Dedifferentiated amniotic fluid mesenchymal stem cell (primary cell): ENCODE data around the gene VPS4B.

Source experiments
- DNase-seq: peaks from one replicate; pipeline ENCODE4 v3.0.0-alpha.2; 2016; ENCODE audit errors: extremely low spot score

The VPS4B gene

DNA sequence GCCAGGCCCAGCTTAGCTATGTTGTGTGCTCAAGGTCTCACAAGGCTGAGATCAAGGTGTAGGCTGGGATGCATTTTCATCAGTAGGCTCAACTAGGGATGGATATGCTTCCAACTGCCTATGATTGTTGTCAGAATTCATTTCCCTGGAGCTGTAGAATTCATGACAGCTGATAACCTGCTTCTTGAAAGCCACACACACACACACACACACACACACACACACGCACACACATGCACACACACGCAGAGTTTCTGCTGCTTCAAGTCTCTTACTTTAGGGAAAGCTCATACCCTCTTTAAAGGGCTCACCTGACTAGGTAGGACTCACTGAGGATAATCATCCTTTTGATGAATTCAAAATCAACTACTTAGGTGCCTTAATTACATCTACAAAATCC, 8.2 kb upstream of the VPS4B start:
- DNase-seq, result no peak

DNA sequence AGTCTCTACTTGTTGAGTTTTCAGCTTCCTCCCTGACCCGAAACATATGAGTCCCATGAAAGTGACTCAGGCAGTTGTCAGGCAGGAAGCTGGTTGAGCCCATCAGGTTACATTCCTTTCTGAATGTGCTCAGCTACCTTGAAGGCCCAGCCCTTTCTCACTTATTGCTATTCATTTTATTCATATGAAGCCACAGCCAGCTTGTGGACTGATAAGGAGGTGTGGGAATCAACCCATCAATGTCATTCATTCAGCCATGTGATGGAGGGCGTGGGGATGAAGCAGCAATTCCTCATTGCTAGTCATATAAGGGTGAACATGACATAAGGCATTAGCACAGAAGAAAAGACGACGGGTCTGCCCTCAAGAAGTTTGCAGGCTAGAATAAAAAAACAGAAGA, 5.3 kb upstream of the VPS4B start:
- no peak for DNase-seq

DNA sequence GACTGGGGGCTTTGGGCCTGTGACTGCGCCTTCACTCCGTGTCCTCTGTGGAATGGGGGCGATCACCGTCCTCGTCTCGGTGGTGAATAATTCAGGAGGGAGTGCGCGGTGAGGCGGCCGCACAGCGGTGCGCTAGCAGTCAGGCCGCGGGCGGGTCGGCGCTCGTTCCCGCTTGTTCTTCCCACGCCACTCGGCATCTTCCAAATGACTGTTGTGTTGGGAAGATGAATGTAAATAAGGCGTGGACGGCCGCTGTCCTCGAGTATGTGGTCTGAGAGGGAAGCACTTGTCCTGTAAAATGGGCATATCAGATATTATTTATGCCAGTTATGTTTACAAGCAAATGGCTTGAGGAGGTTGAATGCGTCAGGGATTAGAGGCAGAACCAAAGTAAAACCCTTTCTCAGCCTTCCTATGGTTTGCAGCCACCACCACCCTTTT, 608 bp upstream of the VPS4B start:
- peak; percentile 38 for DNase-seq

DNA sequence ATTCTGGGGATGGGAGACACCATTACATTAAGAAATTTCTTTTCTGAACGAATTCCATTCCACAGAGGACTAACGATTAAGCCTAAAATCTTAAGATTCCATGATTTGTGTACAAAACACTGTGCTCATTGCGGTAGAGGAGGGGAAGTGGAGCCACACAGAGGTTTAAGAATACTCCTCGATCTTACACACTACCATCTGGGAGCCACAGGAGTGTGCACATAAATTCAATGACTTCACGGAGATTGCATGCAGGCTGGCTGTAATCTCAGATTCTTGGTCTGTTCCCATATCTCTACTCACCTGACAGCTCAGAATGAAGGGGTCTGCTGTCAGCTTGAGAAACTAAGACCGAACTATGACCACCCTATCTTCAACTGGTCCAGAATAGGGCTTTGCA, 762 bp downstream of the VPS4B start:
- no peak for DNase-seq

DNA sequence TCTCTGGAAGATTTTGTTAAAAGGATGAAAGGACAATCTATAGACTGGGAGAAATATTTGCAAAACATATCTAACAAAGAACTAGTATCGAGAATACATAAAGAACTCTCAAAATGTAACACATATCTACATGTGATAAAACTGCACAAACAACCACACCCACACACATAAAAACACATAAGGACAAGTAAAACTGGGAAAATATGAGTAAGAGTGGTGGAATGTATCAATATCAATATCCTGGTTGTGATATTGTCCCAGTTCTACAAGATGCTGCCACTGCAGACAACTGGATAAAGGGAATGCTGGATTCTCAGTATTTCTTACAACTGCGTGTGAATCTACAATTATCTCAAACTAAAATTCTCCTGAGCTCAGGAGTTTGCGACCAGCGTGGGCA, 9.3 kb downstream of the VPS4B start:
- no peak for DNase-seq

DNA sequence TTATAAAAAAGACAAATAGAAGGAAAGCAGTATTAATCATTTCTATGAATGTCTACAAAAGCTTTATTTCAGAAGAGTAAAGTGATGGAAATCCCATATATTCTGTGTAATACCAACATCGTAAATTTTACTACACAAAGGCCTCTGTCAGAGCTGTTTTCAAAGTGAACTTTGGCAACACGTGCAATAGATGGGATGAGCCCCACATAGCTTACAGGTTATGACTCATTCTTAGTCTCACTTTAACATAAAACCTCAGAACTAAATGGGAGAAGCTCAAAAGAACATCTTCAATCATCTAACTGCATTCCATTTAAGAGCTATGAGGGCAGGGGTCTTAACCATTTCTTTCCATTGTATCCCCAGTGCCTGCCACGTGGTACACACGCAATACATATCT, 11.5 kb downstream of the VPS4B start:
- no peak for DNase-seq

DNA sequence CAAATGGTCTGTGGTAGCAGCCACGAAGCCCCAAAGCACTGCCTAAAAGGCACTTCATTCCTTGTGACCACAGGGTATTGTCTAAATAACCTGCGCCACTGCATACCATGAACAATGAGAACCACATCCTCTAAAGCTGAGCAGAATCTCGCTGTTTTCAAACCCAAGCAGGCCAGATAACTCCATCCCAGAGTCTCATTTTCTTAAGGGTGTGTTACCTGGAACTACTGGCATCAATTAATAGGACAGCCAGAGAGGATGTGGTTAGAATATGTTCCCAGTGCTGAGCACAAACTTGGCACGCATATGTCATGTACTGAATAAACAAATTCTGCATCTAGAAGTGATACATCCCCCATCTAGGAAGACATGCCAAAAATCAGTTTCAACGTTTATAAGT, 13.0 kb downstream of the VPS4B start:
- no peak for DNase-seq

DNA sequence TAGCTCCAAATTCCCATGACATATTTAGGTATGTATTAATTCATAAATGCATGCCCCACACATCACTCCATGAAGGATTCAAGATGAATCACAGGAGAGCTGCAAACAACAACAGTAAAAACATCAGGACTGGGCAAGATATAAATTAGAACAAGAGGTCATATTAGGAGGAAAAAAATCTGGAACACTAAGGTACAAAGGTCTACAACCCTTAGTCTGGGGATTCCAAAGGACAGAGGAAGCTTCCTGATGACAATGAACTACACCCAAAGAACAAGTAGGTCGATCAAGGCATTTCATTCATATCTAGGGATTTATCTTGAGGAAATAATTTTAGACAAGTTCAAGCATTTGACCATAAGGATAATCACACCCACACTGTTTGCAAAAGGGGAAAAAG, 14.5 kb downstream of the VPS4B start:
- DNase-seq, result no peak

DNA sequence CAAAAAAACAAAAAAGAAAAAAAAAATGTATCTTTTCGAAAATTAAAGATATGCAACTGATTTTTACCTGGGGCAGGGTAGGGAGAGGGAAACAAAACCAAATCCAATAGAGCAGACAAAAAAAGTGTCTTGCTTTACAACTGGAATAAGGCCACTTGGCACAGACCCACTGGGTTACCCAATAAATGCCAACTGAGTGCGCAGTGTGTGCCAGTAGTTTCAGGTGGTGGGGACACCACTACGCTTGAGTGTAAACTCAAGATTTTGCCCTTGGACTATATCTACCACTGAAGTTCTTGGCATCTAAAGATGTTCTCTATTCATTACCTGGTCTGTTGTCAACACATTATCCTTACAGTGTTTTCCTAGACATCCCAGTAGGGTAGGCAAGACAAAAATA, 16.3 kb downstream of the VPS4B start:
- DNase-seq, result no peak

DNA sequence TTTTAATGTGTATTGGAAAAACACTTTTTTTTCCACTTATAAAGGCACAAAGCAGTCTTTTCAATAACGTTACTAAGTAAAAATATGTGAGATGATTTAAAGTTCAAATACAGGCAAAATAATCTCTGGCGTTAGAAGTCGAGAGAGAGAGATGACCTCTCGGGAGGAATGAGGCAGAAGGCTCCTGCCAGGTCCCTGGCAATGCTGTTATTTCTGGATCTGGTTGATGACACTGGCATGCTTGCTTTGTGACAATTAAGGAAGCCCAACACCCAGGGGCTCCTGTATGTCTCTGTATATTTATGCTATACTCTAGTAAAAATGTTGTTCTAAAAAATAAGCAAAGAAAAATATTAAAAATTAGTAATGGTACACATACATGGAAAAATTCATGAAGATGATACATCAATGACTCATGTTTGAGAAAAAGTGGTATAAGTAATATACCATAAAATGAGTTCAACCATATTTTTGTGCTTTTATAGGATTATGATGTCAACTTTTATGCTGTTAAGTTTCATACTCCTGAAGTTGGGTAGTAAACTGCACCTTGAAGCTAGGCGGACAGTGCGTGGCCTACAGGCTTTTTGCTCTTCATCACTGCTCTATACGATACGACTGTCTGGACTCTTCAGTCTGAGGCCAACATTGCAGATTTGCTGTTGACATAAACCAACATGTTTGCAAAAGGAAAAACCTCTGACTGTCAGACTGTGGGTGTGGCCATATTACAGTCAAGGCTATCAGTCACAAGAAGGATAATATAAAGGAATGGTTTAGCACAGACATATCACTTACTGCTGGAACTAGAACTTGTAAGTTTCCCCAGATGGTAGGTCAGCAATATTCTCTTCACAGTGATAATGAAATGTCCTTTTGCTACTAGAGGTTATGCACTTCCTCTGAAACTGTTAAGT, 19.8 kb downstream of the VPS4B start:
- DNase-seq, result no peak

DNA sequence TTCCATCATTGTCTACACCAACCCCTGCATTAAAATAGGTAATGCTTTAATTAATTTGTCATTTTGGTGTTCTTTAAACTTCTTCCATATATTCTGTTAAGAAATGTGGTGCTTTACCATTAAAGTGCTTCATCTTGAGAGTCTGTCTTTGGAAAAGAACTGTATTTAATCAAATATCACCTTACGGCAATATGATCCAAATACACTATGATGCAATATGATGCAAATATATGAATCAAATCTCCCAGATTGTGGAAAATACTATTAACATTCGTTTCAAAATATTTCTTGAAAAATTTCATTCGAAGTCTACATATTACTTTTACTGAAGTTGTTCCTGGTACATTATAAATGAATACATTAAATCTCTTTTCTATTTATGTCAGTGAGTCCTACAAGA, 23.0 kb downstream of the VPS4B start:
- DNase-seq, result no peak

DNA sequence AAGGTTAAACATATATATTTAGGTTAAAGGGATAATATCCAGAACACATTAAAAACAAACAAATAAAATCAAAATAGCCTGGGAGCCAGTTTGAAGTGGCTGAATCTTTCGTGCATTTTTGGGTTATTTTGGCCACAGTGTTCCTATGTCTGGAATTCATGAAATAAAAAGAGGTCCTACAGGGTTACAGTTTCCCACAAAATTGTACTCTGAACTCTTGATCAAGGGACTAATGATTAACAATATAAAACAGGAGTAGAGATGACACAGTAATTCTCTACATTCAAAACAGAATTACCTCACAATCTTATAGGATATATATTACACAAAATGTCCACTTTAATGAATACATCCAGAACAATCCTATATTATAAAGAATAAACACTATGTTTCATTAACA, 24.9 kb downstream of the VPS4B start:
- DNase-seq, result no peak

DNA sequence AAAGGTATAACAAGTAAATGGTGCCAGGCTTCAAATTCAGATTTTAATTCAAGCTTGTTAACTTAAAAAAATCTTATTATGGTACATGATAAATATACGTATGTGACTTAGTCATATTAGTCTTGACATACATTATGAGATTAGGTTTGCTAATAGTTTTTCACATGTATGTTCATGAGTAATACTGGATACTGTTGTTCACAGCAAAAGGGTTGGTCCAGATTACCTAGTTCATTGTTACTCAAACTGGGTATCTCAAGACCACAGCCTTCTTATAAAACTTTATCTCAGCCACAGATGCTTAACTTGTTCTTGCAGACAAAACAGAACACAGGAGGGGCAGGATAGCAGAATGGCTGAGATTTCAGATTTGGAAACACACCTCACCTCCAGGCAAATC, 26.8 kb downstream of the VPS4B start:
- no peak for DNase-seq

DNA sequence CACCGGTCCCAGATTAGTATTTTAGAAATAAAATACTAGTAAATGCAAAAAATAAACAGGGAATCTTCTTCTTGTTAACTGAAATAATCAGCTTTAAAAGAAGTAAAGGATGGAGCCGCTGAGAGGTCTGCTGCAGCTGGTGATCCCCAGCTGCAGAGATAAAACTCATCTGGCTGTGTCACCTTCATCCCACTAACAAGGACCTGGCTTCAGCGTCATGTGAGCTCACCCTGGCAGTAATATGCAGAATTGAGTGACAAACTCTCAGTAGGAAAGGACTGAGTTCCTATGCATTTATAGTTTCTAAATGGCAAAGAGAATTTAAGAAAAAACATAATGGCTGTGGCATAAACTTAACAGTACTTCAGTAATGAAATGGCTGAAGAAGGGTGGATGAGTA, 27.3 kb downstream of the VPS4B start:
- DNase-seq, result no peak

DNA sequence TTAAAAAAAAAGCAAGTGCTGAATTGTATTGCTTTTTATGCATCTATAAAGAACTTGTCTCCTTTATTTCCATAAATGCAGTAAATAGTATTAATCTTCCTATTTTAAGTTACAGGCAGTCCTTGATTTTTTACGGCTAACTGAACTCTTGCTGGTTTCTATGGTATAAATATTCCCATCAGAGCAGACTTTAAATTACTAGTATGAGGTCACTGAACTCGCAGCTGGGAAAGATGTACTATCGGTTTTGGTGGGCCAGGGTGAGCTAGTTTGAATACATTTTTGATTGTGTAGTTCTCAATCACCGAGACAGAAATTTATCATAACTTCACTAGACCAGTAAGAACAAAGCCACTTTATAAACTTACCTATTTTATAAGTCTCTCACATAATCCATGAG, 34.4 kb downstream of the VPS4B start:
- DNase-seq, result no peak

DNA sequence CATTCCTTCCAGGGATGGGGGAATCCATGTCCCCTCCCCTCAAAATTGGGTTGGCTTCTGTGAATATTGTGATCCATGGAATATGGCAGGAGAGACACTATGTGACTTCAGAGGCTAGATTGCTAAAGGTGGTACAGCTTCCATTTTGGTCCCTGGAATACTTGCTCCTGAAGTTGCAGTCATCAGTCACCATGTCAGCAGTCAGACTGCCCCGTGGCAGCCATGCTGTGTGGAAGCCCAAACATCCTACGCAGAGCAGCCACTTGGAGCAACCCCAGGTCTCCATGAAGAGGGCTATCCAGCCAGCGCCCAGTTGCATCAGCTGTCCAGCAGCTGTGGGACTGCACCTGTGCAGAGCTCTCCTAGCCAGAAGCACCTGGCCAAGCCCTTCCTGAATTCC, 39.4 kb downstream of the VPS4B start:
- DNase-seq, result no peak

DNA sequence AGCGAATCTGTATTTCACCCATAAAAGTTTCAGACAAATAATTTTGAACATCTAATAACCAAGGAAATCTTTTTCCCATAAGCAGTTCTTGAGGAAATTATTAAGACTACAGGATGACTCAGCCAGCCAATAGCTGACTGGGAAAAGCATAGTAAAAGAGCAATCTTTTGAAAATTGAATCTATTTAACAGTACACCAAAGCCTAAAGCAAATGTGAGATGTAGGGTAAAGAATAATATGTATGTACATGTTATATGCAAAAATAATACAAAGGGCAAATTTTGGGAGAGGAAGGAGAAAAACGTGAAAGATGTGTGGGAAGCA, 42.7 kb downstream of the VPS4B start:
- no peak for DNase-seq

DNA sequence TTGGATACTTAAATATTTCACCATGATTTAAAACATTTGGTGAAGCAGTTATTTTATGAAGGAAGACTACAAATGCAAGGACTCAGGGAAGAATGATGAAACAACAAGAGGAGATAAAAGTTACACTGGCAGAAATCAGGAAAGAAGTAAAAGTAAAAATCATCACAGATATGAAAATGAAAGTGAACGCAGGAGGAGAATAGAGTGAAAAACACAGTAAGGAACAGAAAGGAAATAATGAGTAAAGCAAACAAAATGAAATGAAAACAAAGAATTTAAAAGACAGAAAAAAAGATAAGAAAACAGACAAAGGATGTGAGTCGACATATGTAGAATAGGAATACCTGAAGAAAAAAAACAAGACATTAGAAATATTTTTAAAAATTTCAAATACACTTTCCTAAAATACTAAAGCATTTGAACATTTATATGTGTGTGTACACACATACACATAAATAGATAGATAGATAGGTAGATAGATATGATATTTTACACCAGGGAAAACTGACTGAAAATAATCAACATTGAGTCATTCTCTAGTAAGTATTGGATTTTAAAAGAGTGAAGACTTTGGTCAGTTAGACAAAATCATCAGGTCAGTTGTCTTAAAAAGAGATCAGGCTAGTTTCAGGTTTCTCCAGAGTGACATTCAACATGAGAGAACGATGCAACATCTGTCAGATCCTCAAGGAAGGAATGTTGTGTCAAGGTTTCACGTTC, 43.2 kb downstream of the VPS4B start:
- DNase-seq, result no peak

DNA sequence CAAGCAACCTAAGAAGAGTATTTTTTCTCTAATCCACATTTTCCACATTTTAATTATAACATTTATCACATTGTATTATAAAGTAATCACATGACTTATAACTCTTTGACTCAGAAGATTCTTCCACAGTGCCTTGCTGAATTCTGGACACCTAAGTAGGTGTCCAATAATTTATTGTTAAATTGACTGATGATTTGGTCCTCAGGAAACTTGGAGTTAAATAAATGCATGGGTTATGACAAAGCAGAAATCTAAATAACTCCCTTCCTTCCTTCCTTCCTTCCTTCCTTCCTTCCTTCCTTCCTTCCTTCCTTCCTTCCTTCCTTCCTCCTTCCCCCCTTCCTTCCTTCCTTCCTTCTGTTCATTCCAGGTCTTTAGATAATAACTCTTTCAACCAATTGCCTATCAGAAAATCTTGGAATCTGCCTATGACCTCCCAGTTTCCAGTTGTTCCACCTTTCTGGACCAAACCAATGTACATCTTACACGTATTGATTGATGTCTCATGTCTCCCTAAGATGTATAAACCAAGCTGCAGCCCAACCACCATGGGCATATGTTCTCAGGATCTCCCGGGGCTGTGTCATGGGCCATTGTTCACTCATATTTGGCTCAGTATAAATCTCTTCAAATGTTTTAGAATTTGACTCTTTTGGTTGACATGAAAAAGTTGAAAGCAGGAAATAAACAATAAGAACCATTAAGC, 44.8 kb downstream of the VPS4B start:
- DNase-seq, result no peak

DNA sequence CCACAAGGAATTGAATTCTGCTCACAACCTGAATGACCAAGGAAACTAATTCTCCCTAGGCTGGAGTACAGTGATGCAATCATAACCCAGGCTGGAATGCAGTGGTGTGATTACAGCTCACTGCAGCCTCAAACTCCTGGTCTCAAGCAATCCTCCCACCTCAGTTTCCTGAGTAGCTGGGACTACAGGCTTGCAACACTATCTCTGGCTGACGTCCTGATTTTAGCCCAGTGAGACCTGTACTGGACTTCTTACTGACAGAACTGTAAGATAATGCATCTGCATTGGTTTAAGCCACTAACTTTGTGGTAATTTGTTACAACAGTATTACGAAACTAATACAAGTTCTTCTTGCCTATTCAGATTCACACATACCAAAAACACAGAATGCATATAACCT, 45.7 kb downstream of the VPS4B start:
- DNase-seq, result no peak

DNA sequence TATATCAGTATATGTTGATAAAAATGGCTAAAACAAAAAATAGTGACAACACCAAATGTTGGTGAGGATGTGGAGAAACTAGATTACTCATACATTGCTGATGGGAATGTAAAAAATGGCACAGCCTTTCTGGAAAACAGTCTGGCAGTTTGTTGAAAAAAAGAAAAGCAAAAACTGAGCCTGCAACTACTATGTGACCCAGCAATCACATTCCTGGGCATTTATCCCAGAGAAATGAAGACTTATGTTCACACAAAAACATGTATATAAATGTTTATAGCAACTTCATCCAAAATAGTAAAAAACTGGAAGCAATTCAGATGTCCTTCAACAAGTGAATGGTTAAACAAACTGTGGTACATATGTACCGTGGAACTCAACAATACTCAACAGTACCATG, 47.7 kb downstream of the VPS4B start:
- peak; percentile 31 for DNase-seq

DNA sequence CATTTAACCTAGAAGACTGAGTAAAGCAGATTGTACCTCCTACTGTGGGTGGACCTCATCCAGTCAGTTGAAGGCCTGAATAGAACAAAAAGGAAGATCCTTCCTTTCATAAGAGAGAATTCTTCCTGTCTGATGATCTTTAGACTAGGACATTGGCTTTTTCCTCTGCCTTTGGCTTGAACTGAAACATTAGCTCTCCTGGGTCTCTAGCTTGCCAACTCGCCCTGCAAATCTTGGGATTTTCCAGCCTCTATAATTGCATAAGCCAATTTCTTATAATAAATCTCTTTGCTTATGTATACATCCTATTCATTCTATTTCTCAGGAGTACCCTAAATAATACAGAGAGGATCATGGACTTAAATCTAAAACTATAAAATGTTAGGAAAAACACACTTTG, 49.1 kb downstream of the VPS4B start:
- no peak for DNase-seq

DNA sequence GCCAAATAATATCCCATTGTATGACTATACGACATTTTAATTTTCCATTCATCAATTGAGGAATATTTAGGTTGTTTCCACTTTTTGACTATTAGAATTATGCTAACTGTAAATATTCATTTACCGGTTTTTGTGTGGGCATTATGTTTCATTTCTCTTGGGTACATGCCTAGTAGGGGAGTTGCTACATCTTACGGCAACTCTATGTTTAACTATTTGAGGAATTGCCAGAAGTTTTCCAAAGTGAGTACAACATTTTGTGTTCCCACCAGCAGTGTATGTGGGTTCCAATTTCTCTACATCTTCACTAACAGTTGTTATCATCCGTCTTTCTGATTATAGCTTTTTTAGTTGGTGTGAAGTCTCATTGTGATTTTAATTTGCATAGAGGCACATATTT, 53.7 kb downstream of the VPS4B start:
- DNase-seq, result no peak
